Activated naive CD4-positive, alpha-beta T cell treated with anti-CD3 and anti-CD28 coated beads, Interleukin-2, amount 50 U/mL, for 72 hours (primary cell): Measurements from ENCODE around the gene PSMB11. TPM values are rescaled to one million over a fixed set of nuclear protein-coding genes. Genes with fewer than 3 reads are reported as not detected.

ENCODE experiments used
- ATAC-seq, 2 donors: fragments of 150-1000 bp; cut with Tn5 transposase; 2 replicates each; pipeline ENCODE4 v1.10.0; 2021; ENCODE audit warnings: mild to moderate bottlenecking in 2 of 2, moderate library complexity in 2 of 2
- DNase-seq, 2 donors: peaks; one replicate each; pipeline ENCODE4 v3.0.0; 2021 to 2022; ENCODE audit warnings: low spot score in 2 of 2
- H3K27ac Mint-ChIP-seq, 2 donors: one replicate each; pipeline ENCODE4 v1.8.0; 2022; ENCODE audit warnings: mild to moderate bottlenecking in 2 of 2, mixed read lengths in 2 of 2
- H3K36me3 Mint-ChIP-seq, 2 donors: one replicate each; pipeline ENCODE4 v1.8.0; 2022; ENCODE audit warnings: mixed read lengths in 2 of 2
- H3K9me3 Mint-ChIP-seq, 2 donors: one replicate each; pipeline ENCODE4 v1.8.0; 2022; ENCODE audit warnings: mixed read lengths in 2 of 2
- total RNA-seq, 2 donors: library from RNA; stranded (reverse); gene quantifications; one replicate each; pipeline ENCODE4 v1.2.3, GENCODE V29; 2022

Gene PSMB11
- total RNA-seq, 2 donors from 2014 or later = not detected

- H3K27ac Mint-ChIP-seq = peak overlapping the region; percentile 9 to 81
- DNase-seq (no peak), ATAC-seq (no peak)
- no peaks in the 10 kb centered on the region for H3K9me3 Mint-ChIP-seq
- peaks cover 13 to 18% of the 10 kb centered on the region in 2 donors for H3K36me3 Mint-ChIP-seq
Measured at GRCh38 chr14:23080474-23080873, 38.5 kb downstream of the PSMB11 start.

GRCh38 chr14:23085458-23085857, 43.4 kb downstream of the PSMB11 start:
- H3K9me3 Mint-ChIP-seq = no peaks in the 10 kb centered on the region
- peak overlapping the region; percentile 11 to 75 for H3K27ac Mint-ChIP-seq
- DNase-seq (no peak), ATAC-seq (peak; percentile 61 to 78)
- peaks cover 22 to 36% of the 10 kb centered on the region in 2 donors for H3K36me3 Mint-ChIP-seq

- DNase-seq = no peak
- Mint-ChIP-seq H3K9me3 (no peaks in the 10 kb centered on the region), H3K36me3 (peaks cover 20 to 34% of the 10 kb centered on the region in 2 donors), H3K27ac (peak overlapping the region in 1 of 2 donors; percentile 11)
- ATAC-seq = no peak
Measured at GRCh38 chr14:23086565-23086964, 44.6 kb downstream of the PSMB11 start.

- ATAC-seq (no peak), DNase-seq (no peak)
- H3K36me3 Mint-ChIP-seq = peaks cover 24 to 51% of the 10 kb centered on the region in 2 donors
- H3K9me3 Mint-ChIP-seq = no peaks in the 10 kb centered on the region
- H3K27ac Mint-ChIP-seq = peak overlapping the region in 1 of 2 donors; percentile 8
Measured at GRCh38 chr14:23089498-23090253, 47.7 kb downstream of the PSMB11 start.

DNA sequence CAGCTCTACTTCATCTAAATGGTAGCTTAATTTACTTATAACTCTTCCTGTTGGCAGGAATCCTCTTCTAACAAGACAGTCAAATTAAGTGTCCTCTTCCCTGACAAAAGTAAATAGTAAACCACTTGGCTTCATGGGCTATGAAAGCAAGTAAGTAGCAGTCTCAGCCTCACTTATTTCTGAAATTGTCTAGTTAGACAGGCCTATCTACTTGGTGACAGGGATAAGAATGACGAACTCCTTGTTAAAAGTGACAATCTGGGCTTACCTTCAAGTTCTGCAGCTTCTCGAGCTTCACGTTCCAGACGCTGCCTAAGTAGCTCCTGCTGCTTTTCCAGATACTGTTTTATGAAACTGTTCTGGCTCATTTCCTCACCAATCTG, 48.2 kb downstream of the PSMB11 start:
- no peak overlapping the region for H3K27ac Mint-ChIP-seq
- DNase-seq = no peak
- H3K9me3 Mint-ChIP-seq = no peaks in the 10 kb centered on the region
- ATAC-seq = no peak
- peaks cover 24 to 51% of the 10 kb centered on the region in 2 donors for H3K36me3 Mint-ChIP-seq

- ATAC-seq (no peak), DNase-seq (no peak)
- H3K27ac Mint-ChIP-seq = peak overlapping the region in 1 of 2 donors; percentile 39
- no peaks in the 10 kb centered on the region for H3K9me3 Mint-ChIP-seq
- H3K36me3 Mint-ChIP-seq = peaks cover 26 to 44% of the 10 kb centered on the region in 2 donors
Measured at GRCh38 chr14:23091294-23092225, 49.5 kb downstream of the PSMB11 start.

DNA sequence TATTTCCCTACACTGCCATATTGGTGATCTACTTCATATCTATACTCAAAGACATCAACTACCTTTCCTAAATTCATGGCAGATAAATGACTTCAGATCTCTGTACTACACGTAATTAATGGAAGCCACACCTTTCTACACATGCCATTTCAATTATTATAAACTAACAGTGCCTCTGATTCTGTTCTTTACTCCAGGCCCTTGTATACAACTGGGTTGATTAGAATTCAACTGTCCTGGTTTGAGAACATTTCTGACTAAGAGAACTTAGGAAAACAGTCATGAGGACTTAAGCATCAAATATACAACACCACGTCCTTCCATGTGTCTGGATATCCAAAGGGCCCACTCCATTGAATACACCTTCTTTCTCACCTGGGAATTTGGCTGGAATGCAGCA, 51.1 kb downstream of the PSMB11 start:
- no peak for DNase-seq
- Mint-ChIP-seq H3K9me3 (no peaks in the 10 kb centered on the region), H3K27ac (no peak overlapping the region), H3K36me3 (peaks cover 34 to 45% of the 10 kb centered on the region in 2 donors)
- no peak for ATAC-seq

DNA sequence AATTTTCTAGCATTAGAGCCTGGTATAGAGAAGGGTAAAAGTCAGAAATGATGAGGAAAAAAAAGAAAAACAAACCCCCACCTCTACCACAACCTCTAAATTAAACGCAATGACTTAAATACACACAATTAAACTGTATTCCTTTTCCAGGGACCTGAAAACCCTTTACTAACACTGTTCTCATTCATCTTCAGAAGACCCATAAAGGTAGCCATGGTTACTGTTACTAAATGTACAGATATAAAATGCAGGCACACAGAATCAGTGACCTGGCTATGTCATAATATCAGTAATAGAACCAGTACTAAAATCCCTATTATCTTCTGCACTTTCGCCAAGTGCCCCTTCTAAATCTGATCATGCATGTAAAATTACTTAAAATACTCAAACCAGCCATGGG, 51.5 kb downstream of the PSMB11 start:
- ATAC-seq (no peak), DNase-seq (no peak)
- no peak overlapping the region for H3K27ac Mint-ChIP-seq
- H3K9me3 Mint-ChIP-seq = no peaks in the 10 kb centered on the region
- peaks cover 34 to 45% of the 10 kb centered on the region in 2 donors for H3K36me3 Mint-ChIP-seq

Other genes starting within 250 kb of the PSMB11 start
- under 1 TPM; 0.46 to 0.78 TPM for gene SLC7A7, start 226.8 kb upstream of the PSMB11 start, total RNA-seq
- gene MRPL52, start 212.3 kb upstream of the PSMB11 start, total RNA-seq = 100 to 1,000 TPM; 112 to 146 TPM
- gene MMP14, start 205.6 kb upstream of the PSMB11 start, total RNA-seq = 1 to 10 TPM in 1 of 2 donors, under 1 TPM in 1; 0.68 to 2.2 TPM
- gene LRP10, start 170.5 kb upstream of the PSMB11 start, total RNA-seq = 10 to 100 TPM; 48.9 to 67.6 TPM
- gene REM2, start 159.0 kb upstream of the PSMB11 start, total RNA-seq = 1 to 10 TPM in 1 of 2 donors, under 1 TPM in 1; 0.93 to 1.1 TPM
- gene RBM23, start 123.1 kb upstream of the PSMB11 start, total RNA-seq = 10 to 100 TPM; 63.5 to 97.7 TPM
- 100 to 1,000 TPM in 1 of 2 donors, 10 to 100 TPM in 1; 47.1 to 120 TPM for gene PRMT5, start 112.8 kb upstream of the PSMB11 start, total RNA-seq
- 10 to 100 TPM; 82.2 to 93.3 TPM for gene HAUS4, start 85.1 kb upstream of the PSMB11 start, total RNA-seq
- gene AJUBA, start 59.7 kb upstream of the PSMB11 start, total RNA-seq = 1 to 10 TPM; 1.5 to 3.8 TPM
- 10 to 100 TPM; 10.9 to 12.6 TPM for gene C14orf93, start 32.1 kb upstream of the PSMB11 start, total RNA-seq
- gene PSMB5, start 7.3 kb upstream of the PSMB11 start, total RNA-seq = 100 to 1,000 TPM; 137 to 180 TPM
- gene CDH24, start 15.3 kb downstream of the PSMB11 start, total RNA-seq = 1 to 10 TPM; 1.1 to 1.4 TPM
- gene ACIN1, start 52.9 kb downstream of the PSMB11 start, total RNA-seq = 100 to 1,000 TPM; 187 to 191 TPM
- gene C14orf119, start 53.3 kb downstream of the PSMB11 start, total RNA-seq = 10 to 100 TPM; 36.5 to 49.1 TPM
- not detected for gene CIROP, start 62.8 kb downstream of the PSMB11 start, total RNA-seq
- gene CEBPE, start 77.0 kb downstream of the PSMB11 start, total RNA-seq = under 1 TPM; 0.34 to 0.41 TPM
- 1 to 10 TPM; 1.2 to 1.9 TPM for gene SLC7A8, start 141.4 kb downstream of the PSMB11 start, total RNA-seq
- gene RNF212B, start 195.7 kb downstream of the PSMB11 start, total RNA-seq = not detected
- 10 to 100 TPM in 1 of 2 donors, 1 to 10 TPM in 1; 6.4 to 15.1 TPM for gene HOMEZ, start 243.9 kb downstream of the PSMB11 start, total RNA-seq